ENCODE results near the gene LTBP2.

GRCh38 chr14:74575936-74576335 lies 36.1 kb downstream of the LTBP2 start:
- TF ChIP-seq CTCF (IDR thresholded peaks at IDR 0.05 in 4 of 5, conservative IDR thresholded peaks at IDR 0.05 in 1 of 5) = no peak
- no peak for TF ChIP-seq POLR2A (IDR thresholded peaks at IDR 0.05)
